Measurements from ENCODE around the gene UBAC2. TPM values are rescaled to one million over a fixed set of nuclear protein-coding genes. Genes with fewer than 3 reads are reported as not detected.

UBAC2 gene
- total RNA-seq, 2 experiments from 2014 or later: 26.8 to 28.5 TPM

DNA sequence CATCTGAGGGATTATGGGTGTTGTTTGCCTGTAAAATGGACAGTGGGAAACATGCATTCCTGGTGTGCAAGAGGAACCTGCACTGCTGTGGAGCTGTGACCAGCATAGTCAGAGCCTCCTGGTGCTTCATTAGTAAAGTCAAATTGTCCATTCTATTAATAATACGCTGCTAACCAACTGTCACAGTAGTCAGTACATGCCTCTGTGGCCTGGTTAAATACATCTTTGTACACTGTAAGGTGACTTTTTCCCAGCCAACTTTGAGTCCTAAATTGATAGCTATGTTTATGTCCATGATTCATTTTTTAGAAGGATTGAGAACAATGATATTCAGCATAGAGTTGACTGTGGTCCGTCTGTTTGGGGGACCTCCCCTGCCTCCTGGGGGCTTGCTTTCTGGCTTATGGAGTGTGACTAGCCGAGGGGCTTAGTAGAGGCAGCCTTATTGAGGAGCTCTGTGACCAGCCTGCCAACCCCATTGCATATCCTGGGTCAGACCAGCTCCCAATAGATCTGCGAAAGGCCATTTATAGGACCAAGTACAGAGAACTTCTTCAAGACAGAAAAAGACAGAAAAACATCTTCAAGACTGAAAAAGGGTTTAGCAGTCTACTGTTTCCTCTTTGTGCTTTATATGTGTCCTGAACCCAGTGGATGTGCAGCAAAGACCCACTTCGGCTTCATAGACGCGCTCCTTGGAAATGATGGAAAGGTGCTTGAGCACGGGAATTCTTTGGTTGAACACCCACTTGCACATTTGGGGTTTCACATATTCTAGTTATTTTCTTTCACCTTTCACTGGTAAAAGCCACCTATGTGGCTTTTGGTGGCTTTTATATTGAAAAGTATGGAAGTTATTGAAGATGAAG, 102.2 kb downstream of the UBAC2 start:
- no peaks in the 10 kb centered on the region for H3K9me3 ChIP-seq (ENCODE audit: low read length)
- peaks cover 6% of the 10 kb centered on the region; the same call in 1 of the 2 replicates for H4K20me1 ChIP-seq (ENCODE audit: insufficient read depth, low read length)
- peaks cover 22% of the 10 kb centered on the region for H3K4me1 ChIP-seq (ENCODE audit: insufficient read depth, low read length, poor library complexity, severe bottlenecking)
- CTCF ChIA-PET (ENCODE audit: unreplicated experiment): interaction anchor here (0.6 kb wide), 1 partner anchor 257 kb away, joined by 8 read pairs; no protein-coding TSS in a partner anchor
- no peak for DNase-seq (ENCODE audit: low spot score)
- POLR2A ChIA-PET: interaction anchor here (1.6 kb wide), 1 partner anchor 28 kb away, joined by 7 read pairs; no protein-coding TSS in a partner anchor
- no peaks in the 10 kb centered on the region for H3K9me2 ChIP-seq (ENCODE audit: insufficient read depth, low read length)
- H2AFZ ChIP-seq (ENCODE audit: low read length): no peak overlapping the region
- no peak overlapping the region for H3K27ac ChIP-seq (ENCODE audit: low read depth, low read length, poor library complexity, severe bottlenecking)
- H3K79me2 ChIP-seq (ENCODE audit: insufficient read depth, low read depth, low read length): no peaks in the 10 kb centered on the region
- peak overlapping the region; percentile 63; the same call in 1 of the 2 replicates for H3K4me2 ChIP-seq (ENCODE audit: low read length)
- no peak overlapping the region for H3K4me3 ChIP-seq (ENCODE audit: low read depth, low read length, poor library complexity, severe bottlenecking)
- no peaks in the 10 kb centered on the region; the same call in 1 of the 2 replicates for H3K36me3 ChIP-seq (ENCODE audit: insufficient read depth, low read length)
- intact Hi-C loops (cut with micrococcal nuclease; ENCODE audit: unreplicated experiment): no loop called here
- TF ChIP-seq, protein P1, sequence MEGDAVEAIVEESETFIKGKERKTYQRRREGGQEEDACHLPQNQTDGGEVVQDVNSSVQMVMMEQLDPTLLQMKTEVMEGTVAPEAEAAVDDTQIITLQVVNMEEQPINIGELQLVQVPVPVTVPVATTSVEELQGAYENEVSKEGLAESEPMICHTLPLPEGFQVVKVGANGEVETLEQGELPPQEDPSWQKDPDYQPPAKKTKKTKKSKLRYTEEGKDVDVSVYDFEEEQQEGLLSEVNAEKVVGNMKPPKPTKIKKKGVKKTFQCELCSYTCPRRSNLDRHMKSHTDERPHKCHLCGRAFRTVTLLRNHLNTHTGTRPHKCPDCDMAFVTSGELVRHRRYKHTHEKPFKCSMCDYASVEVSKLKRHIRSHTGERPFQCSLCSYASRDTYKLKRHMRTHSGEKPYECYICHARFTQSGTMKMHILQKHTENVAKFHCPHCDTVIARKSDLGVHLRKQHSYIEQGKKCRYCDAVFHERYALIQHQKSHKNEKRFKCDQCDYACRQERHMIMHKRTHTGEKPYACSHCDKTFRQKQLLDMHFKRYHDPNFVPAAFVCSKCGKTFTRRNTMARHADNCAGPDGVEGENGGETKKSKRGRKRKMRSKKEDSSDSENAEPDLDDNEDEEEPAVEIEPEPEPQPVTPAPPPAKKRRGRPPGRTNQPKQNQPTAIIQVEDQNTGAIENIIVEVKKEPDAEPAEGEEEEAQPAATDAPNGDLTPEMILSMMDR (conservative IDR thresholded peaks at IDR 0.05; ENCODE audit: low read length): no peak
- no peak for TF ChIP-seq EZH2phosphoT487 (IDR thresholded peaks at IDR 0.05; ENCODE audit: borderline replicate concordance, low read depth, low read length)
- no TSS peak for BruUV-seq (replicated peaks)

DNA sequence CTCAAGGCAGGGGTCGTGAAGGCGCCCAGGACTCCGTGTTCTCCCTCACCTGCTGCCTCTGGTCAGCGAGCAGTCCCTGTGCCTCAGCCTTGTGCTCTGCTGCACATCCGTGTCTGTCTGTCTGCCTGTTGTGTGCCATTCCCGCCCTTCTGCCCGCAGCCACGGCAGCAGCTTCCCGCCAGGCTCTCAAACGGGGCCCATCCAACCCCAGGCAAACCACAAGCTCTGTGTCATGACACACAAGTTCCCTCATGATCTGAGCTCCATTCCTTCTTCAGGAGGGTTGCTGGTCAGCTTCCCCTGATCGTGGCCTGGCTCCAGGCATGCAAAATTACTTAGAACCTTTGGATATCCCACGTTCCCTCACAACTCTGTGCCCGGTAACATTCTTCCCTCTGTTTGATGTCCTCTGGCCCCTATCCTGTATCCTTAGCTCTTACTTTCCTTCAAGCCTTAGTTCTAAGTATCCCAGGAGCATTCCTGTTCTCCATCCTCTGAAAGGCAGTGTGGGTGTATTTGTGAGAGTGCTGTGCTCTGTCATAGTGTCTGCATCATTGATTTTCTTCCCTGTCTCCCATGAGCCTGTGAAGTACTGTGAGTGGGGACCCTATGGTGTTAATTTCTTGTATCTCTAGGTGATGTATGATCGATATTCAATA, 103.3 kb downstream of the UBAC2 start:
- no peak overlapping the region for H3K4me3 ChIP-seq (ENCODE audit: low read depth, low read length, poor library complexity, severe bottlenecking)
- intact Hi-C loops (cut with micrococcal nuclease; ENCODE audit: unreplicated experiment): no loop called here
- H3K9me3 ChIP-seq (ENCODE audit: low read length): no peaks in the 10 kb centered on the region
- peaks cover 4% of the 10 kb centered on the region; the same call in 1 of the 2 replicates for H4K20me1 ChIP-seq (ENCODE audit: insufficient read depth, low read length)
- ChIA-PET CTCF (ENCODE audit: unreplicated experiment) (no interaction called here), POLR2A (interaction anchor here (0.7 kb wide), 1 partner anchor 361 kb away, joined by 3 read pairs; no protein-coding TSS in a partner anchor)
- peak overlapping the region; percentile 63; the same call in 1 of the 2 replicates for H3K4me2 ChIP-seq (ENCODE audit: low read length)
- peaks cover 20% of the 10 kb centered on the region for H3K4me1 ChIP-seq (ENCODE audit: insufficient read depth, low read length, poor library complexity, severe bottlenecking)
- DNase-seq (ENCODE audit: low spot score): no peak
- no peak overlapping the region for H2AFZ ChIP-seq (ENCODE audit: low read length)
- no TSS peak for BruUV-seq (replicated peaks)
- no peaks in the 10 kb centered on the region; the same call in 1 of the 2 replicates for H3K36me3 ChIP-seq (ENCODE audit: insufficient read depth, low read length)
- H3K27ac ChIP-seq (ENCODE audit: low read depth, low read length, poor library complexity, severe bottlenecking): no peak overlapping the region
- H3K9me2 ChIP-seq (ENCODE audit: insufficient read depth, low read length): no peaks in the 10 kb centered on the region
- H3K79me2 ChIP-seq (ENCODE audit: insufficient read depth, low read depth, low read length): no peaks in the 10 kb centered on the region
- TF ChIP-seq EZH2phosphoT487 (IDR thresholded peaks at IDR 0.05; ENCODE audit: borderline replicate concordance, low read depth, low read length): no peak
- TF ChIP-seq, protein P1 (conservative IDR thresholded peaks at IDR 0.05; ENCODE audit: low read length): no peak

Data from OCI-LY7 (cell line).